GM12878 (cell line): Measurements from ENCODE around the gene PSMB4.

Experiments used
- CEBPZ ChIP-seq: fragments of 150-350 bp; IDR thresholded peaks from 2 replicates; pipeline ENCODE4 v1.6.1; 2016; ENCODE audit warnings: low read depth, low read length
- FOS ChIP-seq: IDR thresholded peaks from 3 replicates; pipeline ENCODE4 v1.6.1; 2011; ENCODE audit warnings: borderline replicate concordance; ENCODE audit not compliant: insufficient read length; ENCODE audit errors: extremely low read depth
- JUND ChIP-seq: IDR thresholded peaks from 2 replicates; pipeline ENCODE4 v1.6.1; 2012; ENCODE audit warnings: low read depth, mild to moderate bottlenecking, low read length, improper control_type of control experiment, moderate library complexity
- LARP7 ChIP-seq: fragments of 450-650 bp; IDR thresholded peaks from 2 replicates; pipeline ENCODE4 v1.6.1; 2017; ENCODE audit warnings: mild to moderate bottlenecking
- MYC ChIP-seq: IDR thresholded peaks from 2 replicates; pipeline ENCODE4 v1.6.1; 2011; ENCODE audit warnings: mild to moderate bottlenecking, low read length, moderate library complexity, inconsistent platforms; ENCODE audit not compliant: insufficient read depth, insufficient replicate concordance, insufficient read length, severe bottlenecking
- NR2C1 ChIP-seq: fragments of 450-650 bp; IDR thresholded peaks from 2 replicates; pipeline ENCODE4 v1.6.1; 2017; ENCODE audit warnings: antibody characterized with exemption, mild to moderate bottlenecking, moderate library complexity
- POLR2A ChIP-seq: IDR thresholded peaks from 2 replicates; pipeline ENCODE4 v1.6.1; 2011; ENCODE audit warnings: low read depth, mild to moderate bottlenecking, low read length
- TAF1 ChIP-seq: IDR thresholded peaks from 2 replicates; pipeline ENCODE4 v1.6.1; 2011; ENCODE audit warnings: mild to moderate bottlenecking, low read depth, low read length, borderline replicate concordance
- ZNF384 ChIP-seq: IDR thresholded peaks from 2 replicates; pipeline ENCODE4 v1.6.1; 2012; ENCODE audit warnings: low read depth, mild to moderate bottlenecking, low read length, improper control_type of control experiment, borderline replicate concordance

- no peak for TF ChIP-seq LARP7
- no peak for TF ChIP-seq TAF1
- TF ChIP-seq MYC: no peak
- TF ChIP-seq ZNF384: no peak
- TF ChIP-seq JUND: no peak
- TF ChIP-seq FOS: no peak
- TF ChIP-seq NR2C1: no peak
- no peak for TF ChIP-seq CEBPZ
- no peak for TF ChIP-seq POLR2A
Measured at GRCh38 chr1:151362308-151363155, 36.8 kb upstream of the PSMB4 start.
